ENCODE results near the gene CCL4L2.

DNA sequence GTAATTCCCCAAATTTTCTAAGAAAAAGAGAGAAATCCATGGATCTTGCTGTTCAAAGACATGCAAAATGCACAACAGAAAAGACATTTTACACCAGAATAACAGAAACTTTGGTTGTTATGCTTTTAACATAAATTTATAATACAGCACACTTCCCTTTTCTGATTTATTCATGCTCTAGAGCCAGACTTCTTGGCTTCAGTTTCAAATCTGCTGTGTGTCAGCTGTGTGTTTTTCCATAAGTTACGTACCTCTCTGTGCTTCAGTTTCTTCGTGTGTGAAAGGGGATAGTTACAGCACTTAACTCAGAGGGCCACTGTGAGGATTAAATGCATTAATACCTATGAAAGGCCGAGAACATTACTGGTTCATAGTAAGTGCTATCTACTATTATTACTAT lies 7.5 kb upstream of the CCL4L2 start:
- TF ChIP-seq, protein P1, sequence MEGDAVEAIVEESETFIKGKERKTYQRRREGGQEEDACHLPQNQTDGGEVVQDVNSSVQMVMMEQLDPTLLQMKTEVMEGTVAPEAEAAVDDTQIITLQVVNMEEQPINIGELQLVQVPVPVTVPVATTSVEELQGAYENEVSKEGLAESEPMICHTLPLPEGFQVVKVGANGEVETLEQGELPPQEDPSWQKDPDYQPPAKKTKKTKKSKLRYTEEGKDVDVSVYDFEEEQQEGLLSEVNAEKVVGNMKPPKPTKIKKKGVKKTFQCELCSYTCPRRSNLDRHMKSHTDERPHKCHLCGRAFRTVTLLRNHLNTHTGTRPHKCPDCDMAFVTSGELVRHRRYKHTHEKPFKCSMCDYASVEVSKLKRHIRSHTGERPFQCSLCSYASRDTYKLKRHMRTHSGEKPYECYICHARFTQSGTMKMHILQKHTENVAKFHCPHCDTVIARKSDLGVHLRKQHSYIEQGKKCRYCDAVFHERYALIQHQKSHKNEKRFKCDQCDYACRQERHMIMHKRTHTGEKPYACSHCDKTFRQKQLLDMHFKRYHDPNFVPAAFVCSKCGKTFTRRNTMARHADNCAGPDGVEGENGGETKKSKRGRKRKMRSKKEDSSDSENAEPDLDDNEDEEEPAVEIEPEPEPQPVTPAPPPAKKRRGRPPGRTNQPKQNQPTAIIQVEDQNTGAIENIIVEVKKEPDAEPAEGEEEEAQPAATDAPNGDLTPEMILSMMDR (IDR thresholded peaks at IDR 0.05; ENCODE audit: insufficient read depth, low read depth, low read length), result no peak
- TF ChIP-seq EZH2 (IDR thresholded peaks at IDR 0.05; ENCODE audit: insufficient read depth, low read length), result no peak
